ENCODE results near the gene DBX2.

DNA sequence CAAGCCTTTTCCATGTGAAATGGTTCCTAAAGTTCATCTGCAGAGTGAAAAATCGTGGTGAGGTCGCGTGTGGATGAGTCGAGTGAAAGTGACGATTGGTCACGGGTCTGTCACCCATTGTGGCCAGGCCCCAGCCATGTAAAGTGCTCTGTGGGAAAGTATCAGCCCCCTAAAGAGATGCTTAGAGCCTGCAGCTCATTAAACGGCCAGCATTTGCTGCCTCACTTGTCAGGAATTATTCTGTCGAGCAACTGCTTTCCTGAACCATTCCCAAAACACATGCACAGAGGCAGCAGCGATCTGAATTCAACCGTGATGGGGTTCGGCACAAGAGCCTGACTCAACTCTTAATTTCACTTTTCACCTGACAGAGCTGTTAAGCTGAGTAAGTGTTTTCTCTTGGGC is 16.0 kb downstream of the DBX2 start:
- TF ChIP-seq, protein P1, sequence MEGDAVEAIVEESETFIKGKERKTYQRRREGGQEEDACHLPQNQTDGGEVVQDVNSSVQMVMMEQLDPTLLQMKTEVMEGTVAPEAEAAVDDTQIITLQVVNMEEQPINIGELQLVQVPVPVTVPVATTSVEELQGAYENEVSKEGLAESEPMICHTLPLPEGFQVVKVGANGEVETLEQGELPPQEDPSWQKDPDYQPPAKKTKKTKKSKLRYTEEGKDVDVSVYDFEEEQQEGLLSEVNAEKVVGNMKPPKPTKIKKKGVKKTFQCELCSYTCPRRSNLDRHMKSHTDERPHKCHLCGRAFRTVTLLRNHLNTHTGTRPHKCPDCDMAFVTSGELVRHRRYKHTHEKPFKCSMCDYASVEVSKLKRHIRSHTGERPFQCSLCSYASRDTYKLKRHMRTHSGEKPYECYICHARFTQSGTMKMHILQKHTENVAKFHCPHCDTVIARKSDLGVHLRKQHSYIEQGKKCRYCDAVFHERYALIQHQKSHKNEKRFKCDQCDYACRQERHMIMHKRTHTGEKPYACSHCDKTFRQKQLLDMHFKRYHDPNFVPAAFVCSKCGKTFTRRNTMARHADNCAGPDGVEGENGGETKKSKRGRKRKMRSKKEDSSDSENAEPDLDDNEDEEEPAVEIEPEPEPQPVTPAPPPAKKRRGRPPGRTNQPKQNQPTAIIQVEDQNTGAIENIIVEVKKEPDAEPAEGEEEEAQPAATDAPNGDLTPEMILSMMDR (IDR thresholded peaks at IDR 0.05): no peak
- no peak for TF ChIP-seq EZH2phosphoT487 (IDR thresholded peaks at IDR 0.05)

All from neural progenitor cell (in vitro differentiated cells).